ENCODE measurements around the gene MTG2. TPM values are rescaled to one million over a fixed set of nuclear protein-coding genes. Genes with fewer than 3 reads are reported as not detected.

The MTG2 gene
- total and polyA plus RNA-seq, 2 of the 13 experiments (the other 11 are each of a cell fraction or from before 2014, with no cell fraction given), result 20.4 to 37.8 TPM

GRCh38 chr20:62246872-62247652, 64.2 kb downstream of the MTG2 start (continued):
- no peak for TF ChIP-seq AGO1 (IDR thresholded peaks at IDR 0.05; ENCODE audit: low read depth, low read length, poor library complexity, severe bottlenecking)
- TF ChIP-seq TCF7L2 (IDR thresholded peaks at IDR 0.05; ENCODE audit: low read depth, low read length), result no peak
- TF ChIP-seq ZSCAN22 (CRISPR knock-in tag; IDR thresholded peaks at IDR 0.05), result no peak
- peak; percentile 60; the same call in 1 of the 2 replicates for TF ChIP-seq ZBTB33 (CRISPR knock-in tag; IDR thresholded peaks at IDR 0.05)
- TF ChIP-seq ISL2 (CRISPR knock-in tag; IDR thresholded peaks at IDR 0.05), result no peak
- no peak for TF ChIP-seq ZNF576 (CRISPR knock-in tag; IDR thresholded peaks at IDR 0.05)
- no peak for TF ChIP-seq KDM1A (CRISPR knock-in tag; IDR thresholded peaks at IDR 0.05)
- peak; percentile 88 for TF ChIP-seq ZNF687 (CRISPR knock-in tag; IDR thresholded peaks at IDR 0.05)
- no peak for TF ChIP-seq MZF1 (CRISPR knock-in tag; IDR thresholded peaks at IDR 0.05; ENCODE audit: borderline replicate concordance)
- TF ChIP-seq ZBTB44 (CRISPR knock-in tag; IDR thresholded peaks at IDR 0.05), result no peak
- TF ChIP-seq POGZ (CRISPR knock-in tag; IDR thresholded peaks at IDR 0.05), result no peak
- no peak for TF ChIP-seq TBP (CRISPR knock-in tag; IDR thresholded peaks at IDR 0.05)
- TF ChIP-seq NFYB (CRISPR knock-in tag; IDR thresholded peaks at IDR 0.05), result no peak
- TF ChIP-seq CTCF (CRISPR knock-in tag; IDR thresholded peaks at IDR 0.05), result 0 out of 2 replicates have a peak, but pooled peaks have one; percentile 9
- no peak for TF ChIP-seq IRF1 (CRISPR knock-in tag; IDR thresholded peaks at IDR 0.05; ENCODE audit: low read depth)
- TF ChIP-seq CSRNP2 (CRISPR knock-in tag; conservative IDR thresholded peaks at IDR 0.05; ENCODE audit: low read depth), result peak; percentile 62; the same call in 1 of the 2 replicates

Measured in HepG2 (cell line).